ENCODE measurements around the gene CIAO2B.

Gene CIAO2B

DNA sequence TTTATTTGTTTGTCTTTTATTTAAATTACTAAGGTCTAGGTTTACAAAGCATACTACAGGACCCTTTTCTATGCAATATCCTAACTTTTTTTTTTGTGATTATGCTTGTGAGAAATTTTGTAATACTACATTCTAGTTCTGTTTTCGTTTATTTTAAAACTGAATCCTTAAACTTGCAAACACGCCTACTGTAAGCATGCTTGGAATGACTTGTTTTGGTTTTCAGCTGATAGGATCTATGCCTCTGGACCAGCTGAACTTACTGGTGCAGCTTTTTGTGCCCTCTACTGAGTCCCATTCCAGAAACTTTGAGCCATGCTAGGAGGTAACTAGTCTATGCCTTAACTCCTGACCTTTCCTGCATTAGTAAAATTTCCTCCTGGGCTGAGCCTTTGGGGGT lies 47.9 kb downstream of the CIAO2B start:
- DNase-seq (ENCODE audit: low spot score) = no peak

DNA sequence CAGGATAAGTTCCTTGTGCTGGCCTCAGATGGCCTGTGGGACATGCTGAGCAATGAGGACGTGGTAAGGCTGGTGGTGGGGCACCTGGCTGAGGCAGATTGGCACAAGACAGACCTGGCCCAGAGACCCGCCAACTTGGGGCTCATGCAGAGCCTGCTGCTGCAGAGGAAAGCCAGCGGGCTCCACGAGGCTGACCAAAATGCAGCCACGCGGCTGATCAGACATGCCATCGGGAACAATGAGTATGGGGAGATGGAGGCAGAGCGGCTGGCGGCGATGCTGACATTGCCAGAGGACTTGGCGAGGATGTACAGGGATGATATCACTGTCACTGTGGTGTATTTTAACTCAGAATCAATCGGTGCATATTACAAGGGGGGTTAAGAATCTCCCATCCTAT lies 48.7 kb downstream of the CIAO2B start:
- DNase-seq (ENCODE audit: low spot score) = no peak

DNA sequence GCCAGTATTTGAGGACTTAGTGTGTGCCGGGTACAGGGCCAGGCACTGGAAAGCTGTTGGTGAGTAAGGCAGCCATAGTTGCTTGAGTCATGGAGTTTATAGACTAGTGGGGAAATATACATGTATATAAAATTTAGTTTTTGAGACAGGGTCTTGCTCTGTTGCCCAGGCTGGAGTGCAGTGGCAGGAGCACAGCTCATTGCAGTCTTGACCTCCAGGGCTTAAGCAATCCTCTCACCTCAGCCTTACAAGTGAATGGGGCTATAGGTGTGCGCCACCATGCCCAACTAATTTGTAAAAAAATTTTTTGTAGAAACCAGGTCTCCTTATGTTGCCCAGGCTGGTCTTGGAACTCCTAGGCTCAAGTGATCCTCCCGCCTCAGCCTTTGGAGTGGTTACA lies 51.5 kb downstream of the CIAO2B start:
- no peak for DNase-seq (ENCODE audit: low spot score)

Data from AG08396 (cell line).